22Rv1 (cell line): ENCODE data around the gene NPIPA8.
"Not testable (repeated sequence)": the region's sequence is repeated elsewhere in the genome, so short reads cannot be mapped to it uniquely, and the experiment has no call there.

Experiments
- H3K27ac ChIP-seq: fragments of 450-650 bp; 2 replicates; pipeline ENCODE4 v1.5.1; 2017

Gene NPIPA8

DNA sequence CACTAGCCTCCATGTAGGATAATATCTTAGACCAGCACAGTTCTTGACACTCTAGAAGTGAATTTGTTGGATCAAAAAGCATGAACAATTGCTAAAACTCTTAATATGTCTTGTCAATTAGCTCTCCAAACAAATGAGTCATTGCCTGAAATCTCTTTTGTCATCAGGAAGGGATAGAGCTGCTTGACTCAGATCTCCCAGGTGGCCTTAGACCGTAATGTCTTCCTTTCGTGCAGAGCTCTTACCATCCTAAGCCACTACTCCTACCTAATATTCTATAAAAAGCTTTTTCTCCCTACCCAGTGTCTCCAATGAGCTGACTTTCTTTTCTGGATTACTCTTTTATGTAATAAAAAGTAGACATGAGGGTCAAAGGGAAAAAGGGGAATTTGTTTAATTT is 66.4 kb downstream of the NPIPA8 start:
- H3K27ac ChIP-seq: not testable (repeated sequence)
